Erythroblast (primary cell): ENCODE results near the gene NAPEPLD.
"Not testable (repeated sequence)": the region's sequence is repeated elsewhere in the genome, so short reads cannot be mapped to it uniquely, and the experiment has no call there.

Source experiments
- GATA1 ChIP-seq: IDR thresholded peaks from 2 replicates; pipeline ENCODE4 v1.6.1; 2011; ENCODE audit warnings: low read depth, mild to moderate bottlenecking, control low read depth, low read length, moderate library complexity
- POLR2A ChIP-seq: IDR thresholded peaks from 2 replicates; pipeline ENCODE4 v1.6.1; 2011; ENCODE audit warnings: mild to moderate bottlenecking, low read length

- TF ChIP-seq POLR2A, GATA1: not testable (repeated sequence)
These were observed 46.5 kb upstream of the NAPEPLD start for GRCh38 chr7:103195364-103195763.
